CD14-positive monocyte (primary cell): ENCODE results near the gene NRP2. TPM values are rescaled to one million over a fixed set of nuclear protein-coding genes. Genes with fewer than 3 reads are reported as not detected.

Experiments
- DNase-seq, 3 donors: peaks; one replicate each; pipeline ENCODE4 v3.0.0-alpha.2; 2011 to 2022
- H2AFZ ChIP-seq: 2 replicates; pipeline ENCODE4 v1.6.0; 2012; ENCODE audit warnings: mild to moderate bottlenecking, low read depth, low read length, inconsistent platforms; ENCODE audit not compliant: insufficient read depth, poor library complexity, severe bottlenecking
- H3K27ac ChIP-seq, 2 donors: 1 replicate in 1 of 2; 2 replicates in 1 of 2; pipeline ENCODE4 v1.5.1; 2012 to 2013; ENCODE audit warnings: low read length in 2 of 2, control low read depth in 1 of 2, inconsistent platforms in 1 of 2, low read depth in 1 of 2, mild to moderate bottlenecking in 1 of 2
- H3K27me3 ChIP-seq, 2 donors: one replicate each; pipeline versions ENCODE4 v1.6.0 to v1.6.1; 2011 to 2013; ENCODE audit warnings: low read length in 2 of 2; ENCODE audit not compliant: control insufficient read depth in 2 of 2, insufficient read depth in 2 of 2
- H3K36me3 ChIP-seq, 2 donors: replicated peaks in 1 of 2; 1 replicate in 1 of 2; 2 replicates in 1 of 2; pipeline versions ENCODE4 v1.5.1 to v1.6.1; 2012 to 2013; ENCODE audit warnings: low read length in 2 of 2, control low read depth in 1 of 2, inconsistent platforms in 1 of 2, mild to moderate bottlenecking in 1 of 2; ENCODE audit not compliant: insufficient read depth in 2 of 2, control insufficient read depth in 1 of 2
- H3K4me1 ChIP-seq, 2 donors: 1 replicate in 1 of 2; 2 replicates in 1 of 2; pipeline versions ENCODE4 v1.5.1 to v1.6.1; 2012 to 2013; ENCODE audit warnings: low read length in 2 of 2, control low read depth in 1 of 2, inconsistent platforms in 1 of 2, mild to moderate bottlenecking in 1 of 2, moderate library complexity in 1 of 2; ENCODE audit not compliant: insufficient read depth in 2 of 2, control insufficient read depth in 1 of 2
- H3K4me2 ChIP-seq: replicated peaks from 2 replicates; pipeline ENCODE3; 2012; ENCODE audit warnings: low read length, moderate library complexity, mild to moderate bottlenecking; ENCODE audit not compliant: poor library complexity, severe bottlenecking; ENCODE audit errors: extremely low read depth
- H3K4me3 ChIP-seq, 3 experiments: fragments of 200-600 bp in 1 of 3; sonication (generic) in 1 of 3; replicated peaks in 1 of 3; 1 replicate in 2 of 3; 2 replicates in 1 of 3; pipeline ENCODE4 v1.5.1; 2011 to 2013; ENCODE audit warnings: low read length in 3 of 3, mild to moderate bottlenecking in 3 of 3, control low read depth in 2 of 3, low read depth in 2 of 3, inconsistent platforms in 1 of 3, moderate library complexity in 1 of 3
- H3K79me2 ChIP-seq: 2 replicates; pipeline ENCODE4 v1.6.0; 2012; ENCODE audit warnings: mild to moderate bottlenecking, control low read depth, inconsistent platforms, low read length, moderate library complexity; ENCODE audit not compliant: insufficient read depth
- H3K9ac ChIP-seq: 2 replicates; pipeline ENCODE4 v1.6.0; 2017; ENCODE audit warnings: low read length, mild to moderate bottlenecking; ENCODE audit not compliant: insufficient read depth, poor library complexity, severe bottlenecking
- H3K9me3 ChIP-seq, 2 donors: replicated peaks in 1 of 2; 1 replicate in 1 of 2; 2 replicates in 1 of 2; pipeline versions ENCODE4 v1.5.1 to v1.6.1; 2012 to 2013; ENCODE audit warnings: low read length in 2 of 2, control low read depth in 1 of 2; ENCODE audit not compliant: control insufficient read depth in 1 of 2, insufficient read depth in 1 of 2
- H4K20me1 ChIP-seq: 2 replicates; pipeline ENCODE4 v1.6.0; 2012; ENCODE audit warnings: mild to moderate bottlenecking, low read length, control low read depth, moderate library complexity; ENCODE audit not compliant: insufficient read depth
- H3K27ac Mint-ChIP-seq, 7 donors: one replicate each; pipeline ENCODE4 v1.8.0; 2020; ENCODE audit warnings: mild to moderate bottlenecking in 7 of 7, mixed read lengths in 7 of 7, moderate library complexity in 6 of 7, inconsistent platforms in 2 of 7
- H3K27me3 Mint-ChIP-seq, 3 donors: one replicate each; pipeline ENCODE4 v1.8.0; 2021 to 2022; ENCODE audit warnings: low read depth in 3 of 3, mild to moderate bottlenecking in 3 of 3, mixed read lengths in 3 of 3, moderate library complexity in 3 of 3, inconsistent platforms in 1 of 3
- H3K36me3 Mint-ChIP-seq, 2 donors: one replicate each; pipeline ENCODE4 v1.8.0; 2020; ENCODE audit warnings: mixed read lengths in 2 of 2, inconsistent platforms in 1 of 2, mild to moderate bottlenecking in 1 of 2
- H3K4me1 Mint-ChIP-seq: one replicate; pipeline ENCODE4 v1.8.0; 2020; ENCODE audit warnings: mild to moderate bottlenecking, mixed read lengths
- H3K4me3 Mint-ChIP-seq, 2 donors: one replicate each; pipeline ENCODE4 v1.8.0; 2020; ENCODE audit warnings: mild to moderate bottlenecking in 2 of 2, mixed read lengths in 2 of 2, moderate library complexity in 1 of 2
- H3K9me3 Mint-ChIP-seq, 7 donors: one replicate each; pipeline ENCODE4 v1.8.0; 2020 to 2022; ENCODE audit warnings: mixed read lengths in 7 of 7, mild to moderate bottlenecking in 6 of 7, moderate library complexity in 6 of 7, inconsistent platforms in 2 of 7
- WGBS: methylation state at CpG from one replicate; pipeline ENCODE4 v1.1.5; 2013; ENCODE audit warnings: missing lambda C conversion rate; ENCODE audit not compliant: insufficient coverage; 5-methylcytosine and 5-hydroxymethylcytosine counted together
- intact Hi-C, 2 donors: fragments of 100-400 bp; cut with micrococcal nuclease; formaldehyde crosslinking; loops; one replicate each; pipeline versions ENCODE4 v1.15.0 to v1.15.1; 2023
- polyA plus RNA-seq, 3 donors: library from polyadenylated mRNA; depleted of rRNA in 1 of 3; unstranded in 2 of 3; stranded (reverse) in 1 of 3; fragments of 300-500 nt in 2 of 3; fragments of >200 nt in 1 of 3; fragmentation: Illumina TruSeq in 2 of 3; gene quantifications; 1 replicate in 2 of 3; 2 replicates in 1 of 3; pipeline ENCODE4 v1.2.3, GENCODE V29; 2012 to 2021
- TF ChIP-seq, protein P1 (sequence below): fragments of 200-600 bp; IDR thresholded peaks from one replicate; pipeline ENCODE4 v1.8.0; 2022; ENCODE audit warnings: antibody characterized with exemption, mild to moderate bottlenecking

NRP2 gene
- polyA plus RNA-seq, 3 donors: 0.97 to 3.3 (median 1.6) TPM

DNA sequence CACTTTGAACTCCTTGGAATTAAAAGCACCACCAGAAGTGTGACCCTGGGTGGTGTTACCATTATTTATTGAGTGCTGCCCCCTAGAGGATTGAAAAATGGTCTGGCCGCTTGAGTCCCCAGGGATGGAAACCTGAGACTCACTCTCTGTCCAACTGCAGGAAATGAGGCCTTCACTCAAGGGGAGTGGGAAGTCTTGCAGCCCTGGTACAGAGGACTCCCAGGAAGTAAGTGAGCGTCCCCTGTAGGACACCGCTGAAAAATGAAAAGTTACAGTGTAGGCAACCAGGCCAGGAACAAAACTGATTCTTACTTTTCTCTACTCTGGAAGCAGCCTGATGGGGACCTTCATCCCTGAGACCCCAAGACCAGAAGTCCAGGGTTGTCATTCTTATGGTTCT lies 2.2 kb upstream of the NRP2 start:
- H3K4me2 ChIP-seq: no peak overlapping the region
- 7% methylated on average over 3 of the region's 3 CpGs for WGBS
- no peaks in the 10 kb centered on the region for H3K36me3 ChIP-seq
- peaks cover 40 to 64% of the 10 kb centered on the region in 2 donors for H3K27me3 ChIP-seq
- peak overlapping the region in 1 of 7 donors; percentile 48 for H3K27ac Mint-ChIP-seq
- no peak overlapping the region for H3K27ac ChIP-seq
- H3K4me3 ChIP-seq: no peak overlapping the region
- TF ChIP-seq, protein P1, sequence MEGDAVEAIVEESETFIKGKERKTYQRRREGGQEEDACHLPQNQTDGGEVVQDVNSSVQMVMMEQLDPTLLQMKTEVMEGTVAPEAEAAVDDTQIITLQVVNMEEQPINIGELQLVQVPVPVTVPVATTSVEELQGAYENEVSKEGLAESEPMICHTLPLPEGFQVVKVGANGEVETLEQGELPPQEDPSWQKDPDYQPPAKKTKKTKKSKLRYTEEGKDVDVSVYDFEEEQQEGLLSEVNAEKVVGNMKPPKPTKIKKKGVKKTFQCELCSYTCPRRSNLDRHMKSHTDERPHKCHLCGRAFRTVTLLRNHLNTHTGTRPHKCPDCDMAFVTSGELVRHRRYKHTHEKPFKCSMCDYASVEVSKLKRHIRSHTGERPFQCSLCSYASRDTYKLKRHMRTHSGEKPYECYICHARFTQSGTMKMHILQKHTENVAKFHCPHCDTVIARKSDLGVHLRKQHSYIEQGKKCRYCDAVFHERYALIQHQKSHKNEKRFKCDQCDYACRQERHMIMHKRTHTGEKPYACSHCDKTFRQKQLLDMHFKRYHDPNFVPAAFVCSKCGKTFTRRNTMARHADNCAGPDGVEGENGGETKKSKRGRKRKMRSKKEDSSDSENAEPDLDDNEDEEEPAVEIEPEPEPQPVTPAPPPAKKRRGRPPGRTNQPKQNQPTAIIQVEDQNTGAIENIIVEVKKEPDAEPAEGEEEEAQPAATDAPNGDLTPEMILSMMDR: peak; percentile 77
- DNase-seq: peak; percentile 28 to 71 (median 44)
- H3K9ac ChIP-seq: no peak overlapping the region
- H3K27me3 Mint-ChIP-seq: peaks cover 46 to 56% (median 47%) of the 10 kb centered on the region in 3 donors
- peaks cover 21 to 33% of the 10 kb centered on the region in 2 donors for H3K4me1 ChIP-seq
- intact Hi-C loops: loop anchor here (10.0 kb wide), 1 partner anchor 55 kb away; no protein-coding TSS in a partner anchor
- H2AFZ ChIP-seq: no peak overlapping the region
- peaks cover 0 to 12% (median 6%) of the 10 kb centered on the region in 7 donors for H3K9me3 Mint-ChIP-seq
- H4K20me1 ChIP-seq: no peaks in the 10 kb centered on the region
- no peaks in the 10 kb centered on the region for H3K79me2 ChIP-seq
- peaks cover 28% of the 10 kb centered on the region for H3K4me1 Mint-ChIP-seq
- H3K36me3 Mint-ChIP-seq: peaks cover 3 to 8% of the 10 kb centered on the region in 2 donors
- peaks cover 0 to 19% of the 10 kb centered on the region in 2 donors for H3K9me3 ChIP-seq
- H3K4me3 Mint-ChIP-seq: peak overlapping the region in 1 of 2 donors; percentile 77

DNA sequence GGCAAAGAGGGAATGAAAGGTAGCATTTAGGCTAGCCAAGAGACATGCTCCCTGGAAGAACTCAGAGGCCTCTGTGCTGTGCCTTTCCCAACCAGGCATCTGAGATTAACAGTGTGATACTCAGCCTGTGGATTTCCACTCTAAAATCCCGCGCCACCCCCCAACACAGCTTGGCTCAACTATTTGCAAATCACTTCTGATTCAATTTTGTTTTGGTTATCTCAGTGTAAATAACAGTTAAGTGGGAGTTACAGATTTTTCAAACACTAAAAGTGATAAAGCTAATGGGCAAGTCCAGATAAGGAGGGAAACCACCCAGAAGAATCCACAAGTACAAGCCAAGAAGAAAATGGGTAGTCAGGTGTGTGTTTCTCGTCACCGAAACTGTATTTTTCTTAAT lies 1.4 kb upstream of the NRP2 start:
- DNase-seq: no peak
- H3K4me1 Mint-ChIP-seq: peaks cover 34% of the 10 kb centered on the region
- Histone ChIP-seq H3K36me3 (no peaks in the 10 kb centered on the region), H3K4me2 (no peak overlapping the region), H3K27ac (no peak overlapping the region), H3K79me2 (no peaks in the 10 kb centered on the region), H3K9me3 (peaks cover 0 to 20% of the 10 kb centered on the region in 2 donors), H3K4me3 (no peak overlapping the region), H2AFZ (no peak overlapping the region), H4K20me1 (no peaks in the 10 kb centered on the region), H3K9ac (no peak overlapping the region), H3K27me3 (peaks cover 46 to 71% of the 10 kb centered on the region in 2 donors), H3K4me1 (peaks cover 28 to 42% of the 10 kb centered on the region in 2 donors)
- intact Hi-C loops: loop anchor here (10.0 kb wide), 1 partner anchor 54 kb away; no protein-coding TSS in a partner anchor
- TF ChIP-seq, protein P1: no peak
- peaks cover 0 to 16% (median 6%) of the 10 kb centered on the region in 7 donors for H3K9me3 Mint-ChIP-seq
- no CpG with 5 or more reads among the region's 4 CpGs for WGBS
- peaks cover 53 to 64% (median 55%) of the 10 kb centered on the region in 3 donors for H3K27me3 Mint-ChIP-seq
- H3K36me3 Mint-ChIP-seq: peaks cover 3 to 8% of the 10 kb centered on the region in 2 donors
- H3K4me3 Mint-ChIP-seq: peak overlapping the region in 1 of 2 donors; percentile 77
- H3K27ac Mint-ChIP-seq: no peak overlapping the region
